NCI-H1436 (cell line): Measurements from ENCODE around the gene NTSR2.

Experiments
- DNase-seq: peaks from one replicate; lab custom pipeline; 2025; lab: John Stamatoyannopoulos, UW

NTSR2 gene

DNA sequence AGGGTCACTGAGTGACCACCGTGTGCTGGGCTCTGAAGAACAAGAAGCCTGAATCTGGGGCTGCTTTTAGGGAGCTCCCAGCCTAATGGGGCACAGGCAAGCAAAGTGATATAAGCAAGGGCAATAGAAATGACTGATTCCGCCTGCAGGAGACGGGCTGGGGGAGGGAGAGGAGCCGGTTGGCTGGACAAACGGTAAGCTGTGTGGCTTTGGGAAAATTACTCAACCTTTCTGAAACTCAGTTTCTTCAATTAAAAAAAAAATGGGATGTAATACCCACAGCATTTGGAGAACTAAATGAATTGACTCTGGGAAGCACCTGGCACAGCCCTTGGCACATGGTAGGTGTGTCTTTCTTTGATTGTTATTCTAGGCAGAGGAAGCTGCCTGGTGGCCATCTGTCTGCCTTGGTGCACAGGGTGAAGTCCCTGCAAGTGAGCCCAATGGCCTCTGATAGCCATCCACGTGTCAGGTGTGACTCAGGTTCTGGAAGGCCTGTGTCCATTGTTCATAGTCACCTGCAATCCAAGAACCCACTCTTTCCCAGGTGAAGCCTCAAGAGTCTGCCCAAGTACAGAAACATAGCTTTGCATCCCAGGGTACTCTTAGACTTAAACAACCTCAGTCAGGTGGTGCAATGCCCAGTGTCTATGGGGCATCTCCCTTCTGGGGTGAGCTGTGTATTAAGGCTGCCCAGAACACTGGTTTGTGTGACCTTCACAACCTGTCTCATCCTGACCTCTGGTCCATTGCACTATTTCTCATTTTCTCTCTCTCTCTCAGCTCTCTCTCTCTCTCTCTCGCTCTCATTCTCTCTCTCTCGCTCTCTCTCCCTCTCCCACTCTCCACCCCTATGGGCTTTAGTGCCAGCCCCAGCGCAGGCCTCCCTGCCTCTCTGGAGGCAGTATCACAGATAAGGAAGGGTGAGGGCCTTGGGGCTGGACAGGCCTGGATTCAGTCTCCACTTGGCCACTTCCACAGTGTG lies 30.0 kb upstream of the NTSR2 start:
- no peak for DNase-seq

DNA sequence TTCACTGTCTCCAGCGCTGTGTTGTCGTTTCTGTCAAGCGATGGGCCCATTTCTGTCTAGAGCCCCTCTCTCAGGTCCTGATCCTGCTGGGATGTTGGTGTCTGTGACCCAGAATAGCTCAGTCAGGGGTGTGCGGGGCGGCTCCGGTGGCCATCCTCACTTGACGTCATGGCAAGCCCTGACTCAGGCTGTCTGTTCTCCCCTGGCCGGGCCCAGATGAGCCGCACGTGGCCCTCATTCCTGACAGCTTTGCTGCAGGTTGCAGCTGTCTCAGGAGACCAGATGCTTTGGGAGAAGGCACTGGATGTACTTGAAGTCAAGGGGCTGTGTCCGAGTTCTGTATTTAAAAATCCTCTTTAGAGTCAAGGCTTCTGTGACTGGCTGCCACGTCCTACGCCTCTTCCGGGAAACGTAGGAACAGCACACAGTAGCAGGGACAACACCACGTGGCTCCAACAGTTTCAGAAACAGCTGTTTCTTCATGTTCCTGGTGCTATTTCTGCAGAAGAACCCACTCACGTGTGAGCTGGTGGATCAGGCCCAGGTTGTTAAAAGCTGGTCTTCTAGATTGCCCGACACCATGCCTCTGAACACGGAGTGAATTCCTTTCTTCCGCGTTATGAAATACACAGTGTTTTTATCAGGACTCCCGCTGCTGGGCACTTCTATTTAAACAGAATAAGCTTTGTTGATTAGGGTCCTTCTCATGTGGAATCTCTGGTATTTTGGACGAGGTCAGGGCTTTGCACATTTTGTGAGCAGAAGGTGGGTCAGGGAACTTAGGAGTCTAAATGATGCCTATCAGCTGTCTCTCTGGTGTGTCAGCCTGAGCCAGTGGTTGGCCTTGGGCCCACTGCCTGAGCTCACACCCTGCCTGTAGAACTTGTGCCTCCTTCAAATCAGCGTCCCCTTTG lies 28.3 kb upstream of the NTSR2 start:
- DNase-seq: no peak

DNA sequence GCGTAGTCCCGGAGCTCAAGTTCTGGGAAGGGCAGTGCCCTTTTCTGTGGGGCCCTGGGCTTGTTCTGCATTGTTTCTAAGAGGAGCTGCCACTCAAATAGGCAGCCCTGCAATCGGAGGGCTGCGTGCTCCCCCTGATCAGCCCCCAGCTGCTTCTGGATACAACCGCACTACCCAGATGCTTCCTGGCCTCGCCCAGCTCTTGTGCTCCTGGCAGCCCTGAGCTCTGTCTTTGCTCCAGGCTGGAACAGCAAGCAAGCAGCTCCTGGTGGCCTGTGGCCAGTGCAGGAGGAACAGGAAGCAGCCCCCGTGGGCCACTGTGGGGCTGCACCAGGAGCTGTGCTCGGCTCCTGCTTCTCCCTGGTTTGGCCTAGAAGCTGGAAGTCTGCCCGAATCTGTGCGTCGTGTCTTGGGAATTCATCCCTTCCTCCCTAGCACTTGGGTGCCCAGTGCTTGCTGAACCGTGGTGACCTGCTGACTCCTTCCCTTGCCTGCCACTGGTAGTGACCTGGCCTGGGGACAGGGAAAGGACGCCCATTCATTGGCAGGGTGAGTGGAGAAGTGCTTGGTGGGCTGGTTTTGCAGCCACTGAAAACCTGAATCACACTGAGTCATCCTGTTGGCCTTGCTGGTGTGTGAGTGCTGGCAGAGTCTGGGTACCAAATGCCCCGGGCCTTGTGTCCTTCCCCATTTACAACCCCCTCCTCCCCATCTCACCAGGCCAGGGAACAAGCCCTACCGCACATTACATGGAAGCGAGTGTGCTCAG lies 27.3 kb upstream of the NTSR2 start:
- no peak for DNase-seq

DNA sequence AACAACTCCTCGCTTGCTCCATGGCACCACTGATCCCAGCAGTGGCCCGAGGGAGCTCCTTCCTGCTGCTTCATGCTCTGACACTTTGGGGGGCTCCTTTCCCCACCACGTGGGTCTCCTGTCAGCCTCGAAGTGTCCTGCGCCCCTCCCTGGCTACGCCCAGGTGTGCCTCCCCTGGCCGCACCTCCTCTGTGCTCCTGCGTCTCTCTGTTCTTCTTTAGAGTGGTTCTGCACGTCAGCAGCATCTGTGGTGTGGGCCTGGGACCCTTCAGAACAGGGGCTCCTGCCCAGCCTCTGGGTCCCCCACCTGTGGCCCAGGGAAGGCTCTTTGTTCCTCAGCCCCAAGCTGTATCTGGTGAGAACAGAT lies 26.7 kb upstream of the NTSR2 start:
- no peak for DNase-seq

DNA sequence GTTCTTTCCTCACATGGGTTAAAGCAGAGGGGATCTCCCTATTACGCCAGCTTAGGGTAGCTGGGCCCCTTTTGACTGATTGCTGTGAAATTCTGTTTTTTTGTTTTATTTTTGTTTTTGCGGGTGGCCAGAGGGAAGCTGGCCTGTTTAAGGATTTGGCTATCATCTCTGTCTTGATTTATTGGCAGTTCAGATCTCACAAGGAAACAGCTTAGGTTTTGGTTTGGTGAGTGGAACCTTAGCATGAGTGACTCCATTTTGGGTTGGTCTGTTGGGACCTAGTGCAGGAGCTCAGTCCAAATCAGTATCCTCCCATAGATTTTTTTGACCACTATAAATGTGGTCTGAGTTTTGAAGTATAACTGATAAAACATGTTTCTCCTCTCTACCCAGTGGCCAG lies 25.6 kb upstream of the NTSR2 start:
- no peak for DNase-seq

DNA sequence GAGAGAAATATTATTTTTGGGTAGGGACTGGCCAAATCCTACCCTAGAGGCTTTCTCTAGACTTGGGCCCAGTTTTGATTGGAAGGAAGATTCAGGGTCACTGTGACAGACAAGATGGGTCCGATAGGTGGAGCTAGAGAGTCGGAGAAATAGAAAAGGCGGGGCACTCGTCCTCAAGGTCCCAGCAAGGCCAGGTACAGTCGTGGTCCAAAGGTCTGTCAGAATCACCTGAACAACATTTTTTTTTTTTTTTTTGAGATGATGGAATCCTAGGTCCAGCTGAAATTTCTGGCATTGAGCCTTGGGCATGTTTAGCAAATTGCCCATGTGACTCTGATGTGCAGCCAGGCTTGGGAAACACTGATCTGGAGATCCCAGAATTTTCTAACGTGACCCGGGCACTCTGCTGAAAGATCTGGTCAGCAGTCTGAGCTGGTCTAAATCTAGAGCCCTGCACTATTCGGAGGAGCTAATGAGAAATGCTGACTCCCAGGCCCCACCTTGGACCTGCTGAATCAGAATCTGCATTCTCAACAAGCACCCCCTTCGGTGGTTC lies 23.0 kb upstream of the NTSR2 start:
- DNase-seq: peak; percentile 66

DNA sequence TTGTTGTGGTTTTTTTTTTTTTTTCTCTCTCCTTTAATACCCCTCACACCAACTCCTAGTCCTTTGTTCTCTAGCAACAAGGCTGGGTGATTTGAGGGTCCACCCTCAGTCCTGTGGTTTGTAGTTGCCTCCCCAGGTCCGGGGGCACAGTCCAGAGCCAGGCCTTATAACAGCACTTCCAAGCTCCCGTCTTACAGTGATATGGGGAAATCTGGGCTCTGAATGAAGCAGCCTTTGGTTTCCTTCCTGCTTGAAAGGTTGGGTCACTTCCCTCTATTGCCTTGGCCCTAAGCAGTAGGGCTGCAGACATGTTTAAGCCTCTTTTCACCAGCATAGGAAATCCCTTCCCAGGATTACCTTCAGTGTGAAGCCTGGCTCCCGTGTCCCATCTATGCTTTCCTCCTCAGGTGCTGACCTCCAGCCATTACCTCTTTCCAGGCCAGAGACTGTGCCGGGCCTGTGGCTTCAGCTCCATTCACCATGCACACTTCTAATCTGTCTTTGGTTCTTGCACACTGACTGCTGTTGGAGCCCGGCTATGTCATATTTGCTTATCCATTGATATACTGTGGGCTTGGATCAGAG lies 21.2 kb upstream of the NTSR2 start:
- DNase-seq: no peak

DNA sequence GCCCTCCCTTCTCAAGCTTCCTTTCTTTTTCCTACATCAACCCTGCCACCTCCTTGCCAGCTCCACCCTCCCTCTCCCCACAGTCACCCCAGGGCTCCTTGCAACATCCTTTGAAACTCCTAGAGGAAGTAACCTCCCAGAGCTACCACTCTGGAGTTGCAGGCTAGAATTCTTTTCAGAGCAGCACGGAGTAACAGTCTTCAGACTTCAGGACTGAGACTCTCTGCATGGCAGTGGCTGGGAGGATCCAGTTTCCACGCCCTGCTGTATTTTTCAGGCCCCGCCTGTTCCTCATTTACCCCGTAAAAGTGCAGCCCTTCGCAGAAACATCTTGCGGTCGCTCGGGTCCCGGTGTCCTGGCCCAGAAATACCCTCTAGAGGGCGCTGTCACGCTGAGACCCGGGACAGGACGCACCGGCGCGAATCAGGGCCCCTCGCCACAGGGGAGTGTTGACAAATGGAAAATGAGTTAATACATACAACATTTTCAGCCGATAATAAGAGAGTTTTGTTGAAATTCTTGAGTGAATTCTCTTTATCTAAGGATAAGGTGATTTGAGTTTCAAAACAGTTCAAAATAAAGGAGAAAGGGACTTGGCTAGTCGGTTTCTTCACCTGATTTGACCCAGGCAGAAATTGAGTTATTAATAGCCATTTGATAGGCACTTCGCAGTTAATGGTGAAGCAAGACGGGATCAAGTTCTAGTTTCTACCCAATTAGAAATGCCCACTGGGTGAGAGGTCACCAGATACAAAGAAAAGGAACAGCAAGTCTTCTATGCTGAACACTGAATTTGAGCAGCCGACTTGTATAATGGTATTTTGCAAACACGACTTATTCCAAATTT lies 18.5 kb upstream of the NTSR2 start:
- DNase-seq: peak; percentile 42

DNA sequence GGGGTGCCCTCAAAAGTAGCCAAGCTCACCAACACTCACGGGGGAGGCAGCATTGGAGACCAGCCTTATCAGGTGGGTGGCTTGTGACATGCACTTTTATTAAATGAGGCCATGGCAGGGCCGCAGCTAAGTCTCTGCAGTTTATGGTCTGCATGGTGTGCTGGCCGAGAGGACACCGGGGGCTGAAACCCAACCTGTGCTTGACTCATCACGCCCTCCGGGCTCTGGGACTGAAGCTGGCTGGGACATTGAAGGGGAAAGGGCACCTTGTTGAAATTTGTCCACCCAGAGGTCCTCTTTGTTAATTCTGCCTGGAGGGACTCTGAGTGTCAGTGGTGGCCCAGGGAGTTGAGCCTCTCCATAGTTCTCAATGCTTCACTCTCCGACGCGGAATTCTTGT lies 17.7 kb upstream of the NTSR2 start:
- no peak for DNase-seq

DNA sequence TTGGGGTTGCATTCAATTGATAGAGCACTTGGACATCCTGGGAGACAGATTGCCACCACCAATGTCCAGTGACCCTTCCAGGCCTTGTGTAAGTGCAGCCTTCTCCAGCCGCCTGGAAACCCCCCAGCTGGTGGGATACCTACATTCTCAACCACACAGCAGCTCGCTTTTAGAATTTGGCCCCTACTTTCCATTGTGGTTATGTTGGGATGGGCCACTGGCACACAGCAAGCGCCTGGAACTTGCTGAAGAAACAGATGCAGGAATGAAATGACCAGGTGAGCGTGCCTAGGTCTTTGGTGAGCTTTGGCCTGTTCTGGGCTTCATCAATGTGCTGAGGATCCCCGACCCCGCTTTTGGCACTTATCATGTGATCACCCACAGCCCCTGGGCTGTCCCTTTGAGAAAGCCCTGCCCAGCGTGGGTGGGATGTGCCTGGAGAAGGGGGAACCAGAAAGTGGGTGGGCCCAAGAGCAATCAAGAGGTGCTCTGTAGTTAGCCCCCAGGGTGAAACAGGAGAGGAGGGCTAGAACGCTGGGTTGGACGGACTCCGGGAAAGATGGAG lies 16.0 kb upstream of the NTSR2 start:
- no peak for DNase-seq

DNA sequence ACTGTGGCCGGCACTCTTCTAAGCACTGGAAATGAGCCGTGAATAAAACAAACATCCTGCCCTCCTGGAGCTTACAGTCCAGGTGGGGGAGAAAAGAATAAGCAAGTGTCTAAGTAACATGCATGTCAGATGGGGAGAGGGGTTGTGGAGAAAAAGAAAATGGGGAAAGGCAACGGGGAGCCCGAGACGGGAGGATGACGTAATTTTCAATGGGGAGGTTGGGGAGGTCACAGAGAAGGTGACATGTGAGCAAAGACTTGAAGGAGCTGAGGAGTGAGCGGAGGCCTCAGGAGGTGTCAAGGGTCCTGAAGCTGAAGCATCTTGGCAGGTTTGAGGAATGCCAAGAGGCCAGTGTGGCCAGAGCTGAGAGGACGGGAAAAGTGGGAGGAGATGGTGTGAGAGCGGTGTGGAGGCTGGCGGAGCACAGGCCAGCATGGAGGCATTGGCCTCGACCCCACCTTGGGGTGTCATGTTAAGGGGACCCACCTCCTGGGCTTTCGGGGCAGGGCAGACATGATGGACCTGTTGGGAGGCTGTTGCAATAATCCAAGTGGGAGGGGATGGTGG lies 15.0 kb upstream of the NTSR2 start:
- DNase-seq: no peak

DNA sequence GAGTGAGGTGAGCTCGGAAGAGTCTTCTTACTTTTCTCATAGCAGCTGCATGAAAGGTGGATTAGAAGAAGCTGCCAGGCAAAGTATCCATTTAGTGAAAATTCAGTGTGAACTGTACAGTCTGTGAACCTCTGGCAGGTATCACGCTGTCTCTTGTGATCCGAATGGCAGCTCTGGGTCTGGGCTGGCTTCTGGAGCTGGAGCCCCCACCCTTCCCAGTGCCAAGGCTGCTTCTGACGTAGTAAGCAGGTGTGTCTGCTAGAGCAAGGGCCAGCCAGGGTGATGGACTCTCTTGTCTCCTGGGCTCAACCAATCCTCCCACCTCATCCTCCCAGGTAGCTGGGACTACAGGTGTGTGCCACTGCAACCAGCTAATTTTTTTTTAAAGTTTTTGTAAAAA lies 14.0 kb upstream of the NTSR2 start:
- DNase-seq: no peak

DNA sequence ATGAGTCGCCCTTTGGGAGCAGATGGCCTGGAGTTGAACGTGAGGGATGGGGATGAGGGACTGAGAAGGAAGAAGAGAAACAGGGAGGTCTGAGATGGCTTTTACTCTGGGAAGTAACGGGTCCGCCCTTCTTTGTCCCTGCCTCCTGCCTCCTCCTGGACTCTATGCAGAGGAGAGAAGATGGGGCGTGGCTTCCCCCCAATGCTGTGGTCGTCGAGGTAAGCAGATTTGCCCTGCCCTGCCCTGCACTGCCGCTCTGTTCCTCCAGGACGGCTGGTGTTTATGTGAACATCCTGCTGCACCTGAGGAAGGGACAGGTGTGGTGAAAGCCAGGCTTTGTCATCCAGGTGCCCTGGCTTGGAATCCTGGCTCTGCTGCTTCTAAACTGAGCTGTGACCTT lies 13.5 kb upstream of the NTSR2 start:
- DNase-seq: no peak

DNA sequence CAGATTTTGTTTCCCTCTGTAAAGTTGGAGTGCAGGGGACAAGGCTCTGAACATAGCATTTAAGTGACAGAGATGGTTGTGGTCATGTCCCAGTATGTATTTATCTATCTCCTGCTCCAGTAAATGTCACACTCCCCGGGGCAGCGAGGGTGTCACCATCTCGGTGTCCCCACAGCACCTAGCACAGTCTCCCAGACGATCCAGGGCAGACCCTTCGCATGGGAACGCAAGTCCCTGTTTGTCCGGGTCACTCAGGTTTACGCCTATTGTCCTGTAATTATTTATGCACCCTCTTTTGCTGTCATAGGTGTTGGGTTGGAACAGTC lies 12.6 kb upstream of the NTSR2 start:
- DNase-seq: no peak

DNA sequence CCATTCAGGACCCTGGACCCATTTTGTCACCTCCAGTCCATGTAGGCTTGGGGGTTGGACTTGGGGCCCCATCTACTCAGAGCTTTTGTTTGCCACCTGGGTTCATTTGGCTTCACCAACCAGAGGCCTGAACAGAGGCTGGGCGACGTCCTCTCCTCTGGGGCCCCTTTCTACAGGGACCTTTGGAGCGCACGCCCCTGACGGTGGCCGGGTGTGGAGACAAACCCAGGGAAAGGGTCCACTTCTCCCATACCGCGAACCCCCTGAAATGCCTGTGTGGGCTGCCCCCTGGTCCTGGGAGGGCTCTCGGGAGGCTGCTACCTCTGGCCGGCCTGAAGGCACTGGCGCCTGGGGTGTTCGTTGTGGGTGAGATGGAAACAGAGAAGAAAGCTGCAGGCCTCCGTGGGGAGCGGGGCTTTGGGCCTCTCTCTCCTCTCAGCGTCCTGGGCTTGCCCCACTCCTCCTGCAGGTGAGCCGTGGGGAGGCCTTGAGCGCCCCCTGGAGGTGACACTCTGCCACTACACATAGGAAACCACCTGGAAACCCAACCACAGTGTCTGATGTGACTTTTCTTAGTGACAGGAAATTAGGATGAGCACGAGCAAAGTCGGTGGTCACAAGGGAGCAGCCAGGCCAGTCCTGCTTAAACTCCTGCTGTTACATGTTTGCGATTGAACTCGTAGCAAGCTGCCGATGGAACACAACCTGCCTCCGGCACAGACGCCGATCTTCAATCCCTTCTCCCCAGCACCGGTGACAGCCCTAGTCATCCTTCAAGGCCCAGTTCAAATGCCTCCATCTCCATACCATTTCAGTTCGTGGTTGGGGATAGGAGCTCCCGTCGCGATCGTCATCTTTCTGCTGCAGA lies 12.0 kb upstream of the NTSR2 start:
- peak; percentile 46 for DNase-seq

DNA sequence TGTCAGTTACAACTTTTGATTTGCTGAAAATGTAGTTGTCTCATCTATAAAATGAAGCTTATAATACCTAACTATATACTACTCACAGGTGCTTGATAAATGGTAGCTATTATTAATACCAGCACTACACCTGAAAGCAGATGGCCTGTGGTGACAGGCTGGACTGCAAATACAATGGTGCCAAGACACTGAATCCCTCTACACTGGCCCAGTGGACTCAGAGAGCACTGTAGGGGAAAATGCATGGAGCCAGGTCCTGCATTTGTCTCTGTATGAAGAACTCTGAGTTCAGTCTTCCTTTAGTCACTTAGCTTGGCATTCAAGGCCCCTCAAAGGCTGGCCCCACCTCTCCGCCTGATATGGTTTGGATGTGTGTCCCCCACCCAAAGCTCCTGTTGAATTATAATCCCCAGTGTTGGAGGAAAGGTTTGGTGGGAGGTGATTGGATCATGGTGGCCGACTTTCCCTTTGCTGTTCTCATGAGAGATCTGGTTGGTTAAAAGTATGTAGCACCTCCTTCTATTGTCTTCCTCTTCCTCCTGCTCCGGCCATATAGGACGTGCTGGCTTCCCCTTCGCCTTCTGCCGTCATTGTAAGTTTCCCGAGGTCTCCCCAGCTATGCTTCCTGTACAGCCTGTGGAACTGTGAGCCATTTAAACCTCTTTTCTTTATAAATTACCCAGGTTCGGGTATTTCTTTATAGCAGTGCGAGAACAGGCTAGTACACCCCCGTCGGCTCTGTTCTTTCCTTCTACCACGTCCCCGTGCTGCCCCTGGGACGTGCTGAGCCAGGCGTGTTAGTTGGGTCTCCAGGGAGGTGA lies 11.1 kb upstream of the NTSR2 start:
- no peak for DNase-seq

DNA sequence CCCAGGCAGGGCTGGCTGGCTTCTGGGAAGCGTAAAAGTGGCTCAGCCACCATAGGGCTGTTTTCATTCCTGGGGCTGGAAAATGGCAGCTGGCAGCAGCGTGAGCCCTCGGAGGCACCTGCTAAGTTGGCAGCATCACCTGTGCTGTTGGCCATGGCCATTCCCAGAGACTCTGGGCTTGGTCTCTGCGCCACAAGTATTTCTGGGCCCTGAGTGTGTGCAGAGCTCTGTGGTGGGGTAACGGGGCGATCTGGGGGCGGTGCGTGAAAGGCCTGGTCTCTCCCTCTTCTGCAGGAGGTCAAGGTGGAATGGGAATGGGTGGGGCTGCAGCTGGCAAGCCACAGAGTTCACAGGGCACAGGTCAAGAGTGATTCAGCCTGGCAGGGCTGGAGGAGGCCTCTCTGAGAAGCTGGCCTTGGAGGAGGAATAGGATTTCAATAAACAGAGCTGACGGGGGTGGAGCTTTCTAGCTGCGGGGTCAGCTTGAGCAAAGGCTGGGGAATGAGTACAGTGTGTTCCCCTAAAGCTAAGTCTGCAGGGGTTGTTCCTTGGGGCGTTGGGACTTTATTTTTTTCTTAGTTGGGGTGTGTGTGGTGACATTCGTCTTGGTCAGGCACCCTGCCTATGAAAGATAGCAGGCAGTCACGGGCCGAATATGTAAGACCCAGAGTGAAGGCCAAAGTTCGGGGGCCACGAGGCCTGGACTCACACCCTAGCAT lies 10.3 kb upstream of the NTSR2 start:
- DNase-seq: no peak
